Activated T-cell treated with anti-CD3 and anti-CD28 coated beads, Interleukin-2, amount 50 U/mL, for 72 hours (primary cell): ENCODE data around the gene CNOT2. TPM values are rescaled to one million over a fixed set of nuclear protein-coding genes. Genes with fewer than 3 reads are reported as not detected.

Experiments
- ATAC-seq, 2 donors: fragments of 150-1000 bp; cut with Tn5 transposase; replicated peaks in 1 of 2; 2 replicates each; pipeline ENCODE4 v1.10.0; 2021; ENCODE audit warnings: moderate library complexity in 2 of 2, mild to moderate bottlenecking in 1 of 2
- DNase-seq, 2 donors: peaks; one replicate each; pipeline ENCODE4 v3.0.0; 2021 to 2022; ENCODE audit warnings: mixed read lengths in 1 of 2
- H3K27ac Mint-ChIP-seq: one replicate; pipeline ENCODE4 v1.8.0; 2022; ENCODE audit warnings: mild to moderate bottlenecking, moderate library complexity, mixed read lengths
- H3K27me3 Mint-ChIP-seq: one replicate; pipeline ENCODE4 v1.8.0; 2022; ENCODE audit warnings: low read depth, mixed read lengths
- H3K36me3 Mint-ChIP-seq, 2 donors: one replicate each; pipeline ENCODE4 v1.8.0; 2022; ENCODE audit warnings: mixed read lengths in 2 of 2, mild to moderate bottlenecking in 1 of 2; ENCODE audit not compliant: insufficient read depth in 2 of 2
- H3K4me1 Mint-ChIP-seq: one replicate; pipeline ENCODE4 v1.8.0; 2022; ENCODE audit warnings: low read depth, mixed read lengths
- H3K4me3 Mint-ChIP-seq, 2 donors: one replicate each; pipeline ENCODE4 v1.8.0; 2022; ENCODE audit warnings: mild to moderate bottlenecking in 2 of 2, mixed read lengths in 2 of 2, moderate library complexity in 2 of 2
- H3K9me3 Mint-ChIP-seq, 2 donors: one replicate each; pipeline ENCODE4 v1.8.0; 2022; ENCODE audit warnings: mixed read lengths in 2 of 2
- total RNA-seq, 2 donors: library from RNA; stranded (reverse); gene quantifications; one replicate each; pipeline ENCODE4 v1.2.3, GENCODE V29; 2022

The CNOT2 gene
- total RNA-seq, 2 donors from 2014 or later = 62.8 to 65.6 TPM

DNA sequence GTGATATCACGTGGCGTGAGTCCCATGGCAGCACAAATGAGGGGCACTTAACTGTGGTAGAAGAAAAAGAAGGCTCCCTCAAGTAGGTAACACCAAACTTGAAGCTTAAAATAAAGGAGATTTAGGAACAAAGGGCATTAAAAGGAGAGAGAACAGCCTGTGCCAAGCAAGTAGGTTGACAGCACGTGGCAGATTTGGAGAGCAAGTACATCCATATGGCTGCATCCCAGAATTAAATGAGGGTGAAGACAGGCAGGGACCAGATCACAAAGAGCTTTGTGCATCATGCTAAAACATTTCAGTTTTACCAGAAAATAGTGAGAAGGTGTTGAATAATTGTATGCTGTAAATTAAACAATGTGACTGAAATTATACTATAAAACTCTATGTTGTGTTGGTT is 155.6 kb downstream of the CNOT2 start:
- no peak overlapping the region for H3K27ac Mint-ChIP-seq

DNA sequence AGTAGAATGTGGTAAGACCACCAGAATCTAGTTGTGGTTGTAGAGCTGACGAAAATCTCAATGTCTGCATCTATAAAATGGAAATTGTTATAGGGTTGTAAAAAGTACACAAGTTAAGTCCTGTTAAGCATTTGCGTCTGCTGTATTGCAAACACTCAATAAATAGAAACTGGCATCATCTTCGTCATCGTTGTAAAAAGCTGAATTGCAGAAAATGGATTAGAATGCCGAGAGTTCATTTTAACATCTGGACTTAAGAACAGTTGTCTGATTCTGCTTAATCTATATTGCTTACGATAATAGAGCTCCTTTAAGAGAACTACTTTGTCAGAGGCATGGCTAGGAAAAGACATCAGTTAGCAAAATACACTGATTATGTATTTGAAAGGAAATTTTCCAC is 156.1 kb downstream of the CNOT2 start:
- Mint-ChIP-seq H3K27ac (no peak overlapping the region), H3K27me3 (no peaks in the 10 kb centered on the region), H3K9me3 (peaks cover 0 to 2% of the 10 kb centered on the region in 2 donors), H3K4me3 (no peak overlapping the region), H3K4me1 (no peaks in the 10 kb centered on the region), H3K36me3 (peaks cover 0 to 1% of the 10 kb centered on the region in 2 donors)
- no peak for ATAC-seq
- no peak for DNase-seq

More for the DNA sequence above, 155.6 kb downstream of the CNOT2 start:
- Mint-ChIP-seq H3K27me3 (no peaks in the 10 kb centered on the region), H3K4me3 (no peak overlapping the region), H3K4me1 (no peaks in the 10 kb centered on the region), H3K9me3 (peaks cover 0 to 2% of the 10 kb centered on the region in 2 donors), H3K36me3 (peaks cover 0 to 1% of the 10 kb centered on the region in 2 donors)
- ATAC-seq (no peak), DNase-seq (no peak)

DNA sequence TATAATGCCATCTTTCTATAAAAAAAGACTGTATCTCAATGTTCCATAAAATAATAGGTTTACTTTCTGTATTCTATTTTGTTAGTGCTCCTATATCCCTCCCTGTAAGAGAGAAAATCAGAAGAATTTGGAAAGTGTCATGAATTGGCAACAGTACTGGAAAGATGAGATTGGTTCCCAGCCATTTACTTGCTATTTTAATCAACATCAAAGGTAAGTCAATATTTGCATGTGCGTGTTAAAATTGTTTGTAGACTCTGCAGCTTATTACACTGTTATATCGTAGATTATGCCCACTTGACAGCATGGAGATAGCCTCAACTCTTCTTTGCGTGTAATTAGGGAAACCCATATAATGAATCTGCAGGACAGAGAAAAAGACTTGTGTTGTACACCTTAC is 156.9 kb downstream of the CNOT2 start:
- Mint-ChIP-seq H3K36me3 (peaks cover 0 to 1% of the 10 kb centered on the region in 2 donors), H3K4me3 (no peak overlapping the region), H3K4me1 (no peaks in the 10 kb centered on the region), H3K27me3 (no peaks in the 10 kb centered on the region), H3K9me3 (peaks cover 0 to 2% of the 10 kb centered on the region in 2 donors), H3K27ac (no peak overlapping the region)
- ATAC-seq (no peak), DNase-seq (no peak)

DNA sequence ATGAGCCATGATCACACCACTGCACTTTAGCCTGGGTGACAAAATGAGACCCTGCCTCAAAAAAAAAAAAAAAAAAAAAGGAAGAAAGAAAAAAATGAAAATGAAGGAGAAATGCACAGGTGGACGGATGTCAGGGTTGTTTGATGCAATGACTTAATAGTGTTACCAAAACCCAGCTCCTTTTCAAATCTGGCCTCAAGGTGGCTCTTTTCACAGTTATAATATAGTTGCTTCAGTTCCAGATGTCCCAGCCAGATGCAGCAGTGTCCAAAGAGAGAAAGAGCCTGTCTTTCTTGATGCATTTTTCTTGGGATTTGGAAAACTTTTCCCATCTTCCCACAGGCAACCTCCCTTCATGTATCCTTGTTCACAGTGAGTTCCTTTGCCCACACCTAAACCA is 159.4 kb downstream of the CNOT2 start:
- Mint-ChIP-seq H3K9me3 (peaks cover 0 to 2% of the 10 kb centered on the region in 2 donors), H3K36me3 (peaks cover 0 to 1% of the 10 kb centered on the region in 2 donors), H3K27me3 (no peaks in the 10 kb centered on the region), H3K4me1 (no peaks in the 10 kb centered on the region), H3K27ac (no peak overlapping the region), H3K4me3 (no peak overlapping the region)
- ATAC-seq (no peak), DNase-seq (no peak)

DNA sequence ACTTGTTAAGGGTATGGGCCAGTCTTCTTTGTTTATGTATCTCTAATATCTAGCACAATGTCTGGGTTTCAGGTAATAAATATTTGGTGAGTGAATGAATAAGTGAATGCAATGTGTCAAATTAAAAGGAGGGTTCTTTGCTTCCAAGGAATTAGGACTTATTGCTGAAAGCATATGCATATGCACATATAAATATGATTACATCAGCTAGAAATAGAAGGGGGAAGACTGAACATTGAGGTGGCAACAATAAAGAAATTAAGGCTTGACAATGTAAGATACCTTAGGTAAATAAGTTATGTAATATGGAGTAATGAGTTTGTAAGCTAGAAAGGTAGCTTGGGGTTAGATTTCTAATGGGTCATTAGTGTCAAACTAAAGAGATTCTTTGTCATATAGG is 160.6 kb downstream of the CNOT2 start:
- H3K27ac Mint-ChIP-seq = no peak overlapping the region
- H3K27me3 Mint-ChIP-seq = no peaks in the 10 kb centered on the region
- peaks cover 0 to 1% of the 10 kb centered on the region in 2 donors for H3K36me3 Mint-ChIP-seq
- DNase-seq (no peak), ATAC-seq (no peak)
- peaks cover 0 to 2% of the 10 kb centered on the region in 2 donors for H3K9me3 Mint-ChIP-seq
- no peaks in the 10 kb centered on the region for H3K4me1 Mint-ChIP-seq
- no peak overlapping the region for H3K4me3 Mint-ChIP-seq

Other genes starting within 250 kb of the CNOT2 start
- 1 to 10 TPM; 1.6 to 2.2 TPM for gene KCNMB4, start 122.9 kb downstream of the CNOT2 start, total RNA-seq